Measurements from ENCODE around the gene RBKS. TPM values are rescaled to one million over a fixed set of nuclear protein-coding genes. Genes with fewer than 3 reads are reported as not detected.

Gene RBKS
- polyA plus RNA-seq, 1 of the 3 experiments (the other 2 are of a cell fraction) = 7.4 TPM

DNA sequence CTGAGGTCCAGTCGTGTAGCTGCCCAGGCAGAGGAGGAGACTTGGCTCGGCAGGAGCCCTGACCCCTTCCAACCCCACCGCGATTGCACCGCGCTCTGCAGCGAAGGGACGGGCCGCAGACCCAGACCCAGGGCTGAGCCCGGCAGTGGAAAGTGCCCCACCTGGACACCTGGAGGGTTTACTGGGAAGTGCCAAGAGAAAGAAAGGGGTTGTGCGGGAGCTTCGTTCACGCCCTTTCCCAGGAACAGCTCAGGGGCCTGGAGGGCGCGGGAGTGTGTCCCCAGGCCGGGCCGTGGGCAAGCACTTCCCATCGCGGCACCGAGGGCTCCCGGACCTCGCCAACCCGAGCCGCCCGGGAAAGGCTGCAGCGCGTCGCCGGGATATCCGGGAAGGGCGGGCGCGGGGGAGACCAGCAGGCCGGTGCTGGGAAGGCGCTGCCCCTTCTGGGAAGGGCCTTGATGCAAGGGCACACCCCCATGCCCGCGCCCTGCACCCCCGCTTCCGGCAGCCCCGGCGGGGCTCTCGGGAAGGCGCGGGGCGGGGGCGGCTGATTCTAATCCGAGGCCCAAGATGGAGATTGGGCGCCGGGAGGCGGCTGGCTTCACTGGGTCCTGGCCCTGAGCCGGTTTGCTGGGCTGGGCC is 154.8 kb downstream of the RBKS start:
- Histone ChIP-seq H3K4me1 (ENCODE audit: control insufficient read depth in 1 of 2, insufficient read depth in 2 of 2, low read depth in 1 of 2, low read length in 1 of 2) (peaks cover 0 to 19% of the 10 kb centered on the region in 2 experiments; a peak in 2 of 4 replicates), H3K27ac (ENCODE audit: low read depth in 2 of 2, low read length in 1 of 2) (no peak overlapping the region), H3K9me2 (no peaks in the 10 kb centered on the region), H3K36me3 (replicated peaks in 1 of 2; ENCODE audit: control insufficient read depth in 1 of 2, insufficient read depth in 2 of 2, low read length in 1 of 2) (no peaks in the 10 kb centered on the region), H3K79me2 (ENCODE audit: insufficient read depth) (no peaks in the 10 kb centered on the region), H3K9ac (no peak overlapping the region), H4K20me1 (ENCODE audit: insufficient read depth) (no peaks in the 10 kb centered on the region), H3F3A (replicated peaks; ENCODE audit: insufficient read depth) (no peaks in the 10 kb centered on the region), H2AFZ (ENCODE audit: low read depth) (no peak overlapping the region), H3K9me3 (no peaks in the 10 kb centered on the region), H3K27me3 (ENCODE audit: insufficient read depth) (no peaks in the 10 kb centered on the region), H3K4me3 (ENCODE audit: low read depth in 2 of 2, low read length in 1 of 2) (no peak overlapping the region), H3K4me2 (no peak overlapping the region)
- DNase-seq = no peak
- no peak for TF ChIP-seq TEAD4 (IDR thresholded peaks at IDR 0.05; ENCODE audit: borderline replicate concordance, insufficient read depth)
- TF ChIP-seq, protein P1, sequence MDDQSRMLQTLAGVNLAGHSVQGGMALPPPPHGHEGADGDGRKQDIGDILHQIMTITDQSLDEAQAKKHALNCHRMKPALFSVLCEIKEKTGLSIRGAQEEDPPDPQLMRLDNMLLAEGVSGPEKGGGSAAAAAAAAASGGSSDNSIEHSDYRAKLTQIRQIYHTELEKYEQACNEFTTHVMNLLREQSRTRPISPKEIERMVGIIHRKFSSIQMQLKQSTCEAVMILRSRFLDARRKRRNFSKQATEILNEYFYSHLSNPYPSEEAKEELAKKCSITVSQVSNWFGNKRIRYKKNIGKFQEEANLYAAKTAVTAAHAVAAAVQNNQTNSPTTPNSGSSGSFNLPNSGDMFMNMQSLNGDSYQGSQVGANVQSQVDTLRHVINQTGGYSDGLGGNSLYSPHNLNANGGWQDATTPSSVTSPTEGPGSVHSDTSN (IDR thresholded peaks at IDR 0.05) = no peak
- TF ChIP-seq USF2 (IDR thresholded peaks at IDR 0.05; ENCODE audit: borderline replicate concordance, low read depth, low read length) = no peak
- no peak for TF ChIP-seq RAD21 (IDR thresholded peaks at IDR 0.05; ENCODE audit: low read length)
- no peak for TF ChIP-seq RCOR1 (IDR thresholded peaks at IDR 0.05; ENCODE audit: low read length)
- TF ChIP-seq, protein P2, sequence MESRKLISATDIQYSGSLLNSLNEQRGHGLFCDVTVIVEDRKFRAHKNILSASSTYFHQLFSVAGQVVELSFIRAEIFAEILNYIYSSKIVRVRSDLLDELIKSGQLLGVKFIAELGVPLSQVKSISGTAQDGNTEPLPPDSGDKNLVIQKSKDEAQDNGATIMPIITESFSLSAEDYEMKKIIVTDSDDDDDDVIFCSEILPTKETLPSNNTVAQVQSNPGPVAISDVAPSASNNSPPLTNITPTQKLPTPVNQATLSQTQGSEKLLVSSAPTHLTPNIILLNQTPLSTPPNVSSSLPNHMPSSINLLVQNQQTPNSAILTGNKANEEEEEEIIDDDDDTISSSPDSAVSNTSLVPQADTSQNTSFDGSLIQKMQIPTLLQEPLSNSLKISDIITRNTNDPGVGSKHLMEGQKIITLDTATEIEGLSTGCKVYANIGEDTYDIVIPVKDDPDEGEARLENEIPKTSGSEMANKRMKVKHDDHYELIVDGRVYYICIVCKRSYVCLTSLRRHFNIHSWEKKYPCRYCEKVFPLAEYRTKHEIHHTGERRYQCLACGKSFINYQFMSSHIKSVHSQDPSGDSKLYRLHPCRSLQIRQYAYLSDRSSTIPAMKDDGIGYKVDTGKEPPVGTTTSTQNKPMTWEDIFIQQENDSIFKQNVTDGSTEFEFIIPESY (IDR thresholded peaks at IDR 0.05; ENCODE audit: borderline replicate concordance, low read depth) = no peak
- no peak for TF ChIP-seq TAF1 (IDR thresholded peaks at IDR 0.05; ENCODE audit: borderline replicate concordance, low read depth, low read length)
- TF ChIP-seq NRF1 (IDR thresholded peaks at IDR 0.05; ENCODE audit: low read depth, low read length) = no peak
- TF ChIP-seq RXRA (IDR thresholded peaks at IDR 0.05; ENCODE audit: borderline replicate concordance, low read depth) = no peak
- POLR2A ChIA-PET = no interaction called here
- WGBS (ENCODE audit: low lambda C conversion rate) = 94% methylated on average over 42 of the region's 51 CpGs
- CTCF ChIA-PET = interaction anchor here (0.9 to 6.0 kb wide), 6 partner anchors 12 to 661 kb away, joined by 3 to 52 read pairs (median 6); no protein-coding TSS in a partner anchor

DNA sequence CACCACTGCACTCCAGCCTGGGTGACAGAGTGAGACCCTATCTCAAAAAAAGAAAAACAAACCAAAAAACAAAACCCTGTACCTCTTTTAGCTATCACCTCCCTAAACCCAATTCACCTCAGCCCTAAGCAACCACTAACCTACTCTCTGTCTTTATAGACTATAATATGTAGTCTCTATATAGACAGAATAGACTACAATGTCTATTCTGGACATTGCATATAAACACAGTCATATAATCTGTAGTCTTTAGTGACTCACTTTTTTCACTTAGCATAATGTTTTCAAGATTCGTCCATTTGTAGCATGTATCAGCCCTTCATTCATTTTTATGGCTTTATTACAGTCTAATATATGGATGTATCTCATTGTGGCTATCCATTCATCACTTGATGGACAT is 155.9 kb downstream of the RBKS start:
- no peak overlapping the region for H3K9ac ChIP-seq
- no peaks in the 10 kb centered on the region for H3K36me3 ChIP-seq (replicated peaks in 1 of 2; ENCODE audit: control insufficient read depth in 1 of 2, insufficient read depth in 2 of 2, low read length in 1 of 2)
- ChIA-PET POLR2A (no interaction called here), CTCF (interaction anchor here (1.2 to 6.0 kb wide), 3 partner anchors 11 to 20 kb away, joined by 3 to 52 read pairs (median 29); no protein-coding TSS in a partner anchor)
- no peak for TF ChIP-seq MXI1 (IDR thresholded peaks at IDR 0.05; ENCODE audit: low read depth, low read length)
- no peak for TF ChIP-seq ELF1 (IDR thresholded peaks at IDR 0.05)
- TF ChIP-seq RCOR1 (IDR thresholded peaks at IDR 0.05; ENCODE audit: low read length) = no peak
- H3K27me3 ChIP-seq (ENCODE audit: insufficient read depth) = no peaks in the 10 kb centered on the region
- no peaks in the 10 kb centered on the region for H3K9me2 ChIP-seq
- DNase-seq = no peak
- H3K4me1 ChIP-seq (ENCODE audit: control insufficient read depth in 1 of 2, insufficient read depth in 2 of 2, low read depth in 1 of 2, low read length in 1 of 2) = peaks cover 0 to 19% of the 10 kb centered on the region in 2 experiments; a peak in 2 of 4 replicates
- H3K4me3 ChIP-seq (ENCODE audit: low read depth in 2 of 2, low read length in 1 of 2) = no peak overlapping the region
- H3K4me2 ChIP-seq = no peak overlapping the region
- H3F3A ChIP-seq (replicated peaks; ENCODE audit: insufficient read depth) = no peaks in the 10 kb centered on the region
- H4K20me1 ChIP-seq (ENCODE audit: insufficient read depth) = no peaks in the 10 kb centered on the region
- no peak overlapping the region for H3K27ac ChIP-seq (ENCODE audit: low read depth in 2 of 2, low read length in 1 of 2)
- H3K9me3 ChIP-seq = no peaks in the 10 kb centered on the region
- no peaks in the 10 kb centered on the region for H3K79me2 ChIP-seq (ENCODE audit: insufficient read depth)
- WGBS (ENCODE audit: low lambda C conversion rate) = 65% methylated on average over 1 of the region's 1 CpG
- no peak overlapping the region for H2AFZ ChIP-seq (ENCODE audit: low read depth)

Other genes starting within 250 kb of the RBKS start
- 49.7 and 69.3 TPM in 2 replicates for gene SUPT7L, start 226.8 kb downstream of the RBKS start, polyA plus RNA-seq (2012; rRNA removed)
- 9.4 and 9.8 TPM in 2 replicates for gene SLC4A1AP, start 226.5 kb downstream of the RBKS start, polyA plus RNA-seq (2012; rRNA removed)
- 132 and 153 TPM in 2 replicates for gene MRPL33, start 118.7 kb downstream of the RBKS start, polyA plus RNA-seq (2012; rRNA removed)
- 28.5 and 34.0 TPM in 2 replicates for gene BABAM2, start 342 bp upstream of the RBKS start, polyA plus RNA-seq (2012; rRNA removed)

Data from SK-N-SH (cell line).